Ascending aorta (tissue), 2 donors: ENCODE data around the gene SUN5. TPM values are rescaled to one million over a fixed set of nuclear protein-coding genes. Genes with fewer than 3 reads are reported as not detected.

Experiments used
- DNase-seq, 2 donors: peaks; one replicate each; pipeline ENCODE4 v3.0.0-alpha.2; 2019; ENCODE audit warnings: low spot score in 2 of 2
- H3K27ac ChIP-seq, 2 donors: fragments of 200-600 bp; sonication (generic); one replicate each; pipeline ENCODE4 v1.5.1; 2016 to 2017; ENCODE audit warnings: mild to moderate bottlenecking in 1 of 2
- H3K27me3 ChIP-seq: fragments of 200-600 bp; sonication (generic); one replicate; pipeline ENCODE4 v1.5.1; 2017
- H3K36me3 ChIP-seq, 2 donors: fragments of 200-600 bp; sonication (generic); one replicate each; pipeline ENCODE4 v1.5.1; 2016
- H3K4me1 ChIP-seq, 2 donors: fragments of 200-600 bp; sonication (generic); one replicate each; pipeline ENCODE4 v1.5.1; 2016 to 2017; ENCODE audit warnings: mild to moderate bottlenecking in 1 of 2
- H3K4me3 ChIP-seq, 2 donors: fragments of 200-600 bp; sonication (generic); one replicate each; pipeline ENCODE4 v1.5.1; 2016 to 2017; ENCODE audit warnings: mild to moderate bottlenecking in 1 of 2
- H3K9me3 ChIP-seq, 2 donors: fragments of 200-600 bp; sonication (generic); one replicate each; pipeline ENCODE4 v1.5.1; 2016
- intact Hi-C: fragments of 100-400 bp; cut with DNase I; formaldehyde crosslinking; loops from one replicate; pipeline ENCODE4 v1.15.1; 2023
- total RNA-seq: library from RNA; depleted of rRNA; stranded (reverse); fragments of >200 nt; gene quantifications from one replicate; pipeline ENCODE4 v1.1.0, GENCODE V29; 2016
- TF ChIP-seq, protein P1 (sequence below), 3 experiments: fragments of 200-600 bp in 2 of 3; fragments of 450-650 bp in 1 of 3; sonication (generic) in 2 of 3; IDR thresholded peaks; one replicate each; pipeline ENCODE4 v1.5.1; 2016 to 2019; ENCODE audit warnings: antibody characterized with exemption in 3 of 3, mild to moderate bottlenecking in 1 of 3, moderate library complexity in 1 of 3

The SUN5 gene
- total RNA-seq, 1 donor from 2014 or later = not detected

DNA sequence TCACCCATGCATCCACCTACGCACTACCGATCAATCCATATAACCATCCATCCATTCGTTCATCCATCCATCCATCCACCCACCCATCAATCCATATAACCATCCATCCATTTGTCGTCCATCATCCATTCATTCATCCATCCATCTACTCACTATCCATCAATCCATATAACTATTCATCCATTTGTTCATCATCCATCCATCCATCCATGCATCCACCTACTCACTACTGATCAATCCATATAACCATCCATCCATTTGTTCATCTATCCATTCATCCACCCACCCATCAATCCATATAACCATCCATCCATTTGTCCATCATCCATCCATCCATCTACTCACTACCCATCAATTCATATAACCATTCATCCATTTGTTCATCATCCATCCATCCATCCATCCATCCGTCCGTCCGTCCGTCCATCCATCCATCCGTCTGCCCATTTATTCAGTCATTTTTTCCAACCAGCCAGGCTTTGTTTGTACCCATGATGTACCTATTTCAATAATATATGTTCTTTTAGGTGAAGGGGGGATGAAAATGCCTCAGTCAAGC is 21.2 kb upstream of the SUN5 start:
- intact Hi-C loops = no loop called here
- no peaks in the 10 kb centered on the region for H3K36me3 ChIP-seq
- no peak overlapping the region for H3K4me3 ChIP-seq
- H3K27ac ChIP-seq = no peak overlapping the region
- H3K27me3 ChIP-seq = no peaks in the 10 kb centered on the region
- H3K9me3 ChIP-seq = no peaks in the 10 kb centered on the region
- TF ChIP-seq, protein P1, sequence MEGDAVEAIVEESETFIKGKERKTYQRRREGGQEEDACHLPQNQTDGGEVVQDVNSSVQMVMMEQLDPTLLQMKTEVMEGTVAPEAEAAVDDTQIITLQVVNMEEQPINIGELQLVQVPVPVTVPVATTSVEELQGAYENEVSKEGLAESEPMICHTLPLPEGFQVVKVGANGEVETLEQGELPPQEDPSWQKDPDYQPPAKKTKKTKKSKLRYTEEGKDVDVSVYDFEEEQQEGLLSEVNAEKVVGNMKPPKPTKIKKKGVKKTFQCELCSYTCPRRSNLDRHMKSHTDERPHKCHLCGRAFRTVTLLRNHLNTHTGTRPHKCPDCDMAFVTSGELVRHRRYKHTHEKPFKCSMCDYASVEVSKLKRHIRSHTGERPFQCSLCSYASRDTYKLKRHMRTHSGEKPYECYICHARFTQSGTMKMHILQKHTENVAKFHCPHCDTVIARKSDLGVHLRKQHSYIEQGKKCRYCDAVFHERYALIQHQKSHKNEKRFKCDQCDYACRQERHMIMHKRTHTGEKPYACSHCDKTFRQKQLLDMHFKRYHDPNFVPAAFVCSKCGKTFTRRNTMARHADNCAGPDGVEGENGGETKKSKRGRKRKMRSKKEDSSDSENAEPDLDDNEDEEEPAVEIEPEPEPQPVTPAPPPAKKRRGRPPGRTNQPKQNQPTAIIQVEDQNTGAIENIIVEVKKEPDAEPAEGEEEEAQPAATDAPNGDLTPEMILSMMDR (IDR thresholded peaks at IDR 0.05) = no peak
- no peak for DNase-seq
- H3K4me1 ChIP-seq = no peaks in the 10 kb centered on the region

GRCh38 chr20:33024609-33025317 is 20.5 kb upstream of the SUN5 start:
- intact Hi-C loops = no loop called here
- TF ChIP-seq, protein P1 (IDR thresholded peaks at IDR 0.05) = no peak
- Histone ChIP-seq H3K4me1 (no peaks in the 10 kb centered on the region), H3K27me3 (no peaks in the 10 kb centered on the region), H3K36me3 (no peaks in the 10 kb centered on the region), H3K9me3 (no peaks in the 10 kb centered on the region), H3K4me3 (no peak overlapping the region), H3K27ac (no peak overlapping the region)
- DNase-seq = no peak

DNA sequence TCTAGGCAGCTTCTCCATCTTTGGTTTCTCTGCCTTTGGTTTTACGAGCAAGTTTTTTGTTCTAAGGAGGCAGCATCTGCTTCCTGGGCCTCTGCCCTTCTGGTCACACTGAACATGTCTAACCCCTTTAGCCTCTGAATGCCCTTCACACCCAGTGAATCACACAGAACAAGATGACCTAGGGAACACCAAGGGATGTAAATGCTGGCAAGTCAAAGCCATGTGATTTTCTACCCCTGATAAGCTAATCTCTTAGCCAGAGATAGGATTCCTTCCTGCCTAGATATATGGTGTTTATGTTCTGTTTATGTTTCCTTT is 20.0 kb upstream of the SUN5 start:
- H3K27me3 ChIP-seq = no peaks in the 10 kb centered on the region
- TF ChIP-seq, protein P1 (IDR thresholded peaks at IDR 0.05) = no peak
- H3K4me1 ChIP-seq = no peaks in the 10 kb centered on the region
- no peaks in the 10 kb centered on the region for H3K36me3 ChIP-seq
- intact Hi-C loops = no loop called here
- H3K27ac ChIP-seq = no peak overlapping the region
- no peak for DNase-seq
- H3K4me3 ChIP-seq = no peak overlapping the region
- no peaks in the 10 kb centered on the region for H3K9me3 ChIP-seq

DNA sequence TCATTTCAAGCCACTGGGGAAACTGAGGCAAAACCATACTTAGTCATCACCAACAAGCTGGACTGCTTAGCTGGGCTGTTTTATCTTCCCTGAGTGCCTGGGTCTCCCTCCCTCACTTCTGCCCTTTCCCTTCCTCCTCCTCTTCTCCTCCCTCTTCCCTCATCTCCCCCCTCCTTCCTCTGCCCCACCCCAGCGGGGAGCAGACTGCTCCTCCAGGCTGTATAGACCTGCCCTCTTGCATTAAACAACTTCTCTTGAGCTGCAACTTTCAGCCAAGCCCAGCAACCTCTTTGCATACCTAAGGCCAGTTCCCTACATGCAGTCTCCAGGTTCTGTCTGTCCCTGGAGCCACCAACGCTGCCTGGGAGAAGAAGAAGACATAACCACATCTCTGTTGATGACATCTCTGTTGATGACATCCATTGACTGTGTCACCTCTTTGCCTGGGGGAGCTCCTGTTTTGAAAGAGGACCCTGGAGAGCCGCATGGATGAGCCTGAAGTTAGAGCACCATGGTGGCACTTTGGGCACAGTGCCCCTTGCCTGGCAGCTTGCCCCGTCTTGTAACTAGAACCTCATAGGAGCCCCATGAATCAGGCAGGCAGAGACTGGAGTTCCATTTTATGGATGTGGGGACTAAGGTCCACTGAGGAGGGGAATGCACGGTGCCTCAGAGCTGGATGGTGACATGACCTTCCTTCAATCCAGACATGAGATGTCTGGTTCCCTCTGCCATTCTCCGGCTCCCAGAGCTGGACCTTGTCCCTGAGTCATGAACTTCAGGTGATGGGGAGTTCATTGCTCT is 19.4 kb upstream of the SUN5 start:
- no peak for DNase-seq
- intact Hi-C loops = no loop called here
- no peaks in the 10 kb centered on the region for H3K27me3 ChIP-seq
- H3K4me1 ChIP-seq = no peaks in the 10 kb centered on the region
- no peaks in the 10 kb centered on the region for H3K36me3 ChIP-seq
- H3K9me3 ChIP-seq = no peaks in the 10 kb centered on the region
- TF ChIP-seq, protein P1 (IDR thresholded peaks at IDR 0.05) = no peak
- no peak overlapping the region for H3K4me3 ChIP-seq
- no peak overlapping the region for H3K27ac ChIP-seq

GRCh38 chr20:33022694-33023438 is 18.6 kb upstream of the SUN5 start:
- TF ChIP-seq, protein P1 (IDR thresholded peaks at IDR 0.05) = no peak
- intact Hi-C loops = no loop called here
- H3K27ac ChIP-seq = no peak overlapping the region
- H3K4me3 ChIP-seq = no peak overlapping the region
- H3K36me3 ChIP-seq = no peaks in the 10 kb centered on the region
- no peaks in the 10 kb centered on the region for H3K27me3 ChIP-seq
- no peaks in the 10 kb centered on the region for H3K9me3 ChIP-seq
- DNase-seq = no peak
- H3K4me1 ChIP-seq = no peaks in the 10 kb centered on the region
